ENCODE data around the gene KLHL13. TPM values are rescaled to one million over a fixed set of nuclear protein-coding genes. Genes with fewer than 3 reads are reported as not detected.

KLHL13 gene
- total and polyA plus RNA-seq, 2 of the 8 experiments (the other 6 are each of a cell fraction or from before 2014, with no cell fraction given) = 6.4 to 12.8 TPM

DNA sequence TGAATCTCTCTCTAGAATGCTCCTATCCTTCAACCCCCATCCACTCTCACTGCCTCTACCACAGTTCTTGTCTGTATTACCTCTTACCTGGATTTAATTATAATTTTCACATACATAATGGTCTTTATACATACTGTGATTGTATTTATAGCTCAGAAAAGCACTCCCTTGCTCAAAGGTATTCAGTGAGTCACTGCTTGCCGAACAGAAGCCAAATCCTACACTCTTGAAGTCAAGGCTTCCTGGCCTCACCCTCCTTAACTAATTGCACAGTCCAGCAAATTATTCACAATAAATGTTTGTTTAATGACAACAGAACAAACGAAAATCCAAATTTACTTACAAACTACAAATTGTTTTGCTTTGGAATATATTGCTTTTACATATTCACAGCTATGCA is 159.5 kb downstream of the KLHL13 start:
- H3K4me2 ChIP-seq (ENCODE audit: insufficient read depth in 1 of 2, low read depth in 2 of 2, low read length in 2 of 2) = no peak overlapping the region
- H3K14ac ChIP-seq (ENCODE audit: insufficient read length) = no peak overlapping the region
- no peak for FAIRE-seq
- no peak overlapping the region for H2BK15ac ChIP-seq (ENCODE audit: low read length)
- no peaks in the 10 kb centered on the region for H3K79me1 ChIP-seq (ENCODE audit: low read depth, low read length)
- no peak overlapping the region for H4K91ac ChIP-seq (replicated peaks; ENCODE audit: insufficient read length, low read length)
- no peak overlapping the region for H3K18ac ChIP-seq (ENCODE audit: extremely low read depth, low read length)
- 77% methylated on average over 2 of the region's 2 CpGs; no CpG with 5 or more reads in 1 of the 2 experiments for WGBS, 2 experiments (ENCODE audit: extremely low coverage in 1 of 2, insufficient coverage in 1 of 2, insufficient read length in 1 of 2, insufficient replicate concordance in 2 of 2, low coverage in 1 of 2, low lambda C conversion rate in 2 of 2, missing lambda C conversion rate in 1 of 2)
- no peaks in the 10 kb centered on the region for H3K79me2 ChIP-seq (ENCODE audit: control insufficient read depth in 1 of 2, insufficient read depth in 2 of 2, low read length in 2 of 2)
- no peak overlapping the region for H2BK5ac ChIP-seq (ENCODE audit: low read depth, low read length)
- no peak overlapping the region for H2BK12ac ChIP-seq (ENCODE audit: low read depth, low read length)
- H4K8ac ChIP-seq (ENCODE audit: extremely low read depth, insufficient read depth, low read length) = no peak overlapping the region
- no peaks in the 10 kb centered on the region for H3K36me3 ChIP-seq (ENCODE audit: control insufficient read depth in 2 of 4, insufficient read depth in 4 of 4, low read length in 3 of 4)
- H2BK120ac ChIP-seq (replicated peaks; ENCODE audit: low read depth, low read length) = no peak overlapping the region
- no peaks in the 10 kb centered on the region for H3K9me3 ChIP-seq (ENCODE audit: insufficient read depth in 2 of 2, low read depth in 1 of 2, low read length in 1 of 2)
- H3K27me3 ChIP-seq (replicated peaks in 1 of 4; ENCODE audit: control insufficient read depth in 3 of 4, extremely low read depth in 1 of 4, insufficient read depth in 3 of 4, low read length in 3 of 4) = no peaks in the 10 kb centered on the region
- POLR2A ChIA-PET (ENCODE audit: partially characterized antibody) = no interaction called here
- H4K20me1 ChIP-seq (replicated peaks in 1 of 2; ENCODE audit: control insufficient read depth in 1 of 2, insufficient read depth in 2 of 2, low read length in 2 of 2) = no peaks in the 10 kb centered on the region
- no peak overlapping the region for H2BK20ac ChIP-seq (ENCODE audit: low read length)
- H3K56ac ChIP-seq (replicated peaks; ENCODE audit: insufficient read length, low read depth, low read length) = no peak overlapping the region
- no peak for DNase-seq (ENCODE audit: low read depth in 1 of 2, low spot score in 2 of 2)
- no peak overlapping the region for H3K27ac ChIP-seq (ENCODE audit: low read depth, low read length)
- CTCF ChIA-PET (ENCODE audit: partially characterized antibody) = no interaction called here
- H4K5ac ChIP-seq (ENCODE audit: insufficient read length, low read depth, low read length) = no peak overlapping the region
- H3K23me2 ChIP-seq (ENCODE audit: low read depth, low read length) = no peaks in the 10 kb centered on the region
- H3K4ac ChIP-seq (replicated peaks; ENCODE audit: insufficient read length, low read depth, low read length) = no peak overlapping the region
- no peak overlapping the region for H3K4me3 ChIP-seq (ENCODE audit: extremely low read depth in 1 of 4, insufficient read depth in 2 of 4, low read depth in 3 of 4, low read length in 4 of 4)
- H3K9ac ChIP-seq (replicated peaks in 1 of 4; ENCODE audit: extremely low read depth in 1 of 4, low read depth in 3 of 4, low read length in 3 of 4) = no peak overlapping the region
- H2AFZ ChIP-seq (ENCODE audit: low read length) = no peak overlapping the region
- H3K4me1 ChIP-seq (replicated peaks in 1 of 4; ENCODE audit: control insufficient read depth in 3 of 4, insufficient read depth in 4 of 4, low read length in 3 of 4) = no peaks in the 10 kb centered on the region
- no peak overlapping the region for H2AK5ac ChIP-seq (ENCODE audit: low read depth, low read length)
- no peak overlapping the region for H3K23ac ChIP-seq (ENCODE audit: insufficient read length)
- TF ChIP-seq CHD1 (IDR thresholded peaks at IDR 0.05; ENCODE audit: low read depth, low read length) = no peak
- TF ChIP-seq JUND (IDR thresholded peaks at IDR 0.05; ENCODE audit: low read length) = no peak
- no peak for TF ChIP-seq MAFK (IDR thresholded peaks at IDR 0.05; ENCODE audit: low read depth, low read length)
- no peak for TF ChIP-seq BRCA1 (IDR thresholded peaks at IDR 0.05; ENCODE audit: low read depth, low read length)
- no peak for TF ChIP-seq BCL11A (IDR thresholded peaks at IDR 0.05; ENCODE audit: low read depth in 2 of 2, low read length in 2 of 2)

Measured in H1 (cell line).